GM23338 (cell line): ENCODE measurements around the gene CABCOCO1. TPM values are rescaled to one million over a fixed set of nuclear protein-coding genes. Genes with fewer than 3 reads are reported as not detected.

ENCODE experiments used
- ATAC-seq: fragments of 200-7000 bp; cut with Tn5 transposase; 3 replicates; pipeline ENCODE4 v1.9.1; 2020
- DNase-seq: peaks from one replicate; pipeline ENCODE4 v3.0.0-alpha.2; 2015; ENCODE audit warnings: low spot score
- H2AFZ ChIP-seq: fragments of 200-600 bp; sonication (generic); 2 replicates; pipeline ENCODE4 v1.8.0; 2016; ENCODE audit warnings: antibody characterized with exemption, mild to moderate bottlenecking, moderate library complexity
- H3F3A ChIP-seq: fragments of 200-600 bp; sonication (generic); replicated peaks from 2 replicates; pipeline ENCODE4 v1.8.0; 2017; ENCODE audit warnings: antibody characterized with exemption, mixed run types, low read depth
- H3K27ac ChIP-seq: fragments of 200-600 bp; sonication (generic); 2 replicates; pipeline ENCODE4 v1.6.1; 2016; ENCODE audit warnings: low read depth
- H3K27me3 ChIP-seq: fragments of 200-600 bp; sonication (generic); 2 replicates; pipeline ENCODE4 v1.8.0; 2016; ENCODE audit warnings: mild to moderate bottlenecking, mixed run types, moderate library complexity; ENCODE audit not compliant: insufficient read depth
- H3K36me3 ChIP-seq: fragments of 200-600 bp; sonication (generic); 2 replicates; pipeline ENCODE4 v1.8.0; 2016; ENCODE audit warnings: mild to moderate bottlenecking; ENCODE audit not compliant: insufficient read depth
- H3K4me1 ChIP-seq: fragments of 200-600 bp; sonication (generic); 2 replicates; pipeline ENCODE4 v1.8.0; 2016; ENCODE audit warnings: mild to moderate bottlenecking, moderate library complexity; ENCODE audit not compliant: insufficient read depth
- H3K4me2 ChIP-seq: fragments of 200-600 bp; sonication (generic); 2 replicates; pipeline ENCODE4 v1.7.1; 2017; ENCODE audit warnings: mixed run types
- H3K4me3 ChIP-seq: fragments of 200-600 bp; sonication (generic); 2 replicates; pipeline ENCODE4 v1.6.1; 2016; ENCODE audit warnings: mixed run types
- H3K79me2 ChIP-seq: fragments of 200-600 bp; sonication (generic); replicated peaks from 2 replicates; pipeline ENCODE4 v1.8.0; 2017; ENCODE audit warnings: mild to moderate bottlenecking; ENCODE audit not compliant: insufficient read depth
- H3K9me2 ChIP-seq: fragments of 200-600 bp; sonication (generic); 2 replicates; pipeline ENCODE4 v1.8.0; 2017; ENCODE audit not compliant: insufficient read depth
- H4K20me1 ChIP-seq: fragments of 200-600 bp; sonication (generic); replicated peaks from 2 replicates; pipeline ENCODE4 v1.8.0; 2017; ENCODE audit warnings: mild to moderate bottlenecking; ENCODE audit not compliant: insufficient read depth
- H3K27ac Mint-ChIP-seq: 2 replicates; pipeline ENCODE4 v1.8.0; 2020; ENCODE audit warnings: inconsistent platforms, mild to moderate bottlenecking, moderate library complexity, mixed read lengths
- H3K27me3 Mint-ChIP-seq: 3 replicates; pipeline ENCODE4 v1.8.0; 2022; ENCODE audit warnings: low read depth, mild to moderate bottlenecking, moderate library complexity, mixed read lengths, inconsistent platforms; ENCODE audit not compliant: insufficient read depth, poor library complexity
- H3K36me3 Mint-ChIP-seq: 3 replicates; pipeline ENCODE4 v1.8.0; 2021; ENCODE audit warnings: low read depth, mild to moderate bottlenecking, inconsistent platforms, moderate library complexity, mixed read lengths
- H3K4me1 Mint-ChIP-seq: 3 replicates; pipeline ENCODE4 v1.8.0; 2020; ENCODE audit warnings: mild to moderate bottlenecking, inconsistent platforms, mixed read lengths
- H3K4me3 Mint-ChIP-seq: 3 replicates; pipeline ENCODE4 v1.8.0; 2021; ENCODE audit warnings: moderate library complexity, mild to moderate bottlenecking, inconsistent platforms, mixed read lengths
- H3K9me3 Mint-ChIP-seq: 3 replicates; pipeline ENCODE4 v1.8.0; 2020; ENCODE audit warnings: moderate library complexity, mild to moderate bottlenecking, inconsistent platforms, mixed read lengths
- CREB1 ChIP-seq: fragments of 250-450 bp; sonication (Bioruptor Pico); IDR thresholded peaks from 2 replicates; pipeline ENCODE4 v1.5.0; 2020; ENCODE audit warnings: low read depth, mild to moderate bottlenecking, moderate library complexity
- CTCF ChIP-seq, 2 experiments: fragments of 200-600 bp in 1 of 2; sonication (generic) in 1 of 2; conservative IDR thresholded peaks; 2 replicates each; pipeline versions ENCODE4 v1.5.1 to v1.6.1; 2016 to 2017; ENCODE audit warnings: antibody characterized with exemption in 2 of 2, low read depth in 2 of 2, mild to moderate bottlenecking in 2 of 2, moderate library complexity in 1 of 2
- ETS1 ChIP-seq: IDR thresholded peaks from 2 replicates; pipeline ENCODE4 v1.6.1; 2016; ENCODE audit warnings: antibody characterized with exemption
- EZH2 ChIP-seq: fragments of 200-600 bp; sonication (generic); IDR thresholded peaks from one replicate; pipeline ENCODE4 v1.8.0; 2017; ENCODE audit warnings: antibody characterized with exemption, mild to moderate bottlenecking, low read depth; ENCODE audit not compliant: unreplicated experiment
- EZH2phosphoT487 ChIP-seq: fragments of 200-600 bp; sonication (generic); IDR thresholded peaks from one replicate; pipeline ENCODE4 v1.8.1; 2018; ENCODE audit warnings: antibody characterized with exemption; ENCODE audit not compliant: unreplicated experiment
- JUNB ChIP-seq: IDR thresholded peaks from one replicate; pipeline ENCODE4 v1.6.1; 2016; ENCODE audit warnings: antibody characterized with exemption; ENCODE audit not compliant: unreplicated experiment
- NANOG ChIP-seq: IDR thresholded peaks from 2 replicates; pipeline ENCODE4 v1.6.1; 2016; ENCODE audit warnings: antibody characterized with exemption, borderline replicate concordance
- POLR2AphosphoS5 ChIP-seq: IDR thresholded peaks from 2 replicates; pipeline ENCODE4 v1.6.1; 2016; ENCODE audit warnings: antibody characterized with exemption, low read depth
- REST ChIP-seq: IDR thresholded peaks from one replicate; pipeline ENCODE4 v1.6.1; 2018; ENCODE audit warnings: antibody characterized with exemption; ENCODE audit not compliant: unreplicated experiment
- STAT1 ChIP-seq: IDR thresholded peaks from one replicate; pipeline ENCODE4 v1.6.1; 2016; ENCODE audit warnings: antibody characterized with exemption; ENCODE audit not compliant: unreplicated experiment
- ZNF114 ChIP-seq: fragments of 250-450 bp; sonication (Bioruptor Pico); IDR thresholded peaks from 2 replicates; pipeline ENCODE4 v1.5.0; 2020; ENCODE audit warnings: mild to moderate bottlenecking, moderate library complexity
- ZNF331 ChIP-seq: fragments of 250-450 bp; sonication (Bioruptor Pico); IDR thresholded peaks from 2 replicates; pipeline ENCODE4 v1.5.0; 2020; ENCODE audit warnings: low read depth, mild to moderate bottlenecking, moderate library complexity
- ZNF462 ChIP-seq: fragments of 250-450 bp; sonication (Bioruptor Pico); IDR thresholded peaks from 2 replicates; pipeline ENCODE4 v1.5.0; 2020; ENCODE audit warnings: mild to moderate bottlenecking, moderate library complexity
- polyA plus RNA-seq: library from polyadenylated mRNA; unstranded; fragments of >200 nt; fragmentation: Nextera tagmentation; extraction: Ambion mirVana; gene quantifications from 2 replicates; pipeline ENCODE4 v1.2.1, GENCODE V29; 2016
- total RNA-seq: library from RNA; depleted of rRNA; stranded (reverse); fragments of >200 nt; shearing (Covaris generic); gene quantifications from 2 replicates; pipeline ENCODE4 v1.2.3, GENCODE V29; 2014

CABCOCO1 gene
- total and polyA plus RNA-seq, 2 experiments from 2014 or later = not detected

GRCh38 chr10:61621605-61622051 lies 41.1 kb upstream of the CABCOCO1 start:
- peak overlapping the region; percentile 7; the same call in 1 of the 2 replicates for H2AFZ ChIP-seq
- peaks cover 6% of the 10 kb centered on the region; the same call in 1 of the 2 replicates for H3K4me1 ChIP-seq
- H4K20me1 ChIP-seq = no peaks in the 10 kb centered on the region
- no peaks in the 10 kb centered on the region for H3K36me3 Mint-ChIP-seq
- peaks cover 9% of the 10 kb centered on the region; the same call in 2 of the 3 replicates for H3K4me1 Mint-ChIP-seq
- no peaks in the 10 kb centered on the region for H3K36me3 ChIP-seq
- H3K9me2 ChIP-seq = peaks cover 3% of the 10 kb centered on the region; the same call in 1 of the 2 replicates
- no peaks in the 10 kb centered on the region for H3K79me2 ChIP-seq
- no peak overlapping the region for H3K27ac Mint-ChIP-seq
- no peak overlapping the region for H3K4me3 Mint-ChIP-seq
- DNase-seq = no peak
- H3K4me2 ChIP-seq = no peak overlapping the region
- H3K27ac ChIP-seq = no peak overlapping the region
- ATAC-seq = no peak
- H3K9me3 Mint-ChIP-seq = no peaks in the 10 kb centered on the region
- no peaks in the 10 kb centered on the region for H3F3A ChIP-seq
- no peaks in the 10 kb centered on the region for H3K27me3 ChIP-seq
- no peak for TF ChIP-seq JUNB
- no peak for TF ChIP-seq EZH2
- no peak for TF ChIP-seq NANOG
- no peak for TF ChIP-seq CREB1 (CRISPR knock-in tag)
- TF ChIP-seq ZNF331 (CRISPR knock-in tag) = no peak
- no peak for TF ChIP-seq ZNF462 (CRISPR knock-in tag)
- no peak for TF ChIP-seq REST
- no peak for TF ChIP-seq CTCF (conservative IDR thresholded peaks at IDR 0.05; ENCODE audit: low read depth in 2 of 2)
- TF ChIP-seq POLR2AphosphoS5 = no peak
- TF ChIP-seq ZNF114 (CRISPR knock-in tag) = no peak
- no peak for TF ChIP-seq EZH2phosphoT487
- no peak for TF ChIP-seq ETS1
- no peak for TF ChIP-seq STAT1
- no peaks in the 10 kb centered on the region for H3K27me3 Mint-ChIP-seq
- H3K4me3 ChIP-seq = no peak overlapping the region
